ENCODE results near the gene GRPEL1. TPM values are rescaled to one million over a fixed set of nuclear protein-coding genes. Genes with fewer than 3 reads are reported as not detected.

Gene GRPEL1
- total and polyA plus RNA-seq, 11 donors = 38.6 to 70.8 (median 55.4) TPM

DNA sequence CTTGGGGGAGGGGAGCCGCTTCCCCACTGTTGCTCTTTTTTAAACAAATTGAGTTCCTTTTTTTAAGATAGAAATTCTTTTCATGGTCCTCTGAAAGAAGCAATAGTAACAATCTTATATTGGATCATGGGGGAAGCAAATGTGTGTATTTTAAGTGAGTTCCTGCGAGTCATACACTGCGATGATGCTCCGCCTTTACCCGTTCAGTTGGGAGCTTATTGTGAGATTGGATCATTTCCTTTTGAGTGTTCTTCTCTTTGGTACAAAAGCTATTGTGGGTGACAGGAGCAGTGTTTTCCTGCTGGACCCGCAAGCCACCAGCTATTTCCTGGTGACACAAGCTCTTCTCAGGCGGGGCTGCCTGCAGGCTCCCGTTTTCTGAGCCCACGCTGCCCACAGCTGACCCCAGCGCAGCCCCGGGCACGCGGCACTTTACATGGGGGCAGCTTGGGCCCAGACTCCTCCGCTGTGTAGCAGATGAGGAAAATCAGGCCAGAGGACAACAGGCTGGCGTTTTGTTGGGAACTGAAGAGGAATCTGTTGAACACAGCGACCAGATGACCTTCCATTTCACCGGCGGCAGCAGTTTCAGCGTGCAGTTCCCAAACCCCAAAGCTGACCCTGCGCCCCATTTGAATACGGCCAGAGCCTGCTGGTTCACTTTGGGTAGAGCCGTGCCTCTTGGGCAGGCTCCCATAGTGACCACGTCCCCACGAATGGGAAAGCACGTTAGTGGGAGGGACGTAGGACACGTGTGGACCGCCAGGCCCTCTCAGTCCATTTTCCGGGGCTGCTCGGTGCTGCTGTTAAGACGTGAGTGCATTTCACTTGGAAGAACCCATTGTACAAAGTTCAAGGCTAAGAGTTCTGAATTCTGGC, 12.5 kb downstream of the GRPEL1 start:
- no peaks in the 10 kb centered on the region for H3K9me3 ChIP-seq
- H3K4me1 ChIP-seq = peaks cover 0 to 64% (median 25%) of the 10 kb centered on the region in 12 donors
- H3K27me3 ChIP-seq = no peaks in the 10 kb centered on the region
- H3K4me3 ChIP-seq = no peak overlapping the region
- peak overlapping the region in 1 of 12 donors; percentile 39 for H3K27ac ChIP-seq
- intact Hi-C loops (cut with DNase I) = loop anchor here in 1 of 10 donors (10.0 kb wide), 1 partner anchor 141 kb away; no protein-coding TSS in a partner anchor
- ATAC-seq (no peak), DNase-seq (peak in 1 of 5 donors; percentile 14)
- WGBS, 4 donors = 86 to 90% (median 88%) methylated on average over 27 to 31 of the region's 31 CpGs
- peaks cover 0 to 75% (median 51%) of the 10 kb centered on the region in 9 donors for H3K36me3 ChIP-seq
- TF ChIP-seq, protein P1, sequence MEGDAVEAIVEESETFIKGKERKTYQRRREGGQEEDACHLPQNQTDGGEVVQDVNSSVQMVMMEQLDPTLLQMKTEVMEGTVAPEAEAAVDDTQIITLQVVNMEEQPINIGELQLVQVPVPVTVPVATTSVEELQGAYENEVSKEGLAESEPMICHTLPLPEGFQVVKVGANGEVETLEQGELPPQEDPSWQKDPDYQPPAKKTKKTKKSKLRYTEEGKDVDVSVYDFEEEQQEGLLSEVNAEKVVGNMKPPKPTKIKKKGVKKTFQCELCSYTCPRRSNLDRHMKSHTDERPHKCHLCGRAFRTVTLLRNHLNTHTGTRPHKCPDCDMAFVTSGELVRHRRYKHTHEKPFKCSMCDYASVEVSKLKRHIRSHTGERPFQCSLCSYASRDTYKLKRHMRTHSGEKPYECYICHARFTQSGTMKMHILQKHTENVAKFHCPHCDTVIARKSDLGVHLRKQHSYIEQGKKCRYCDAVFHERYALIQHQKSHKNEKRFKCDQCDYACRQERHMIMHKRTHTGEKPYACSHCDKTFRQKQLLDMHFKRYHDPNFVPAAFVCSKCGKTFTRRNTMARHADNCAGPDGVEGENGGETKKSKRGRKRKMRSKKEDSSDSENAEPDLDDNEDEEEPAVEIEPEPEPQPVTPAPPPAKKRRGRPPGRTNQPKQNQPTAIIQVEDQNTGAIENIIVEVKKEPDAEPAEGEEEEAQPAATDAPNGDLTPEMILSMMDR (IDR thresholded peaks at IDR 0.05) = no peak
- no peak for TF ChIP-seq POLR2A (IDR thresholded peaks at IDR 0.05)

DNA sequence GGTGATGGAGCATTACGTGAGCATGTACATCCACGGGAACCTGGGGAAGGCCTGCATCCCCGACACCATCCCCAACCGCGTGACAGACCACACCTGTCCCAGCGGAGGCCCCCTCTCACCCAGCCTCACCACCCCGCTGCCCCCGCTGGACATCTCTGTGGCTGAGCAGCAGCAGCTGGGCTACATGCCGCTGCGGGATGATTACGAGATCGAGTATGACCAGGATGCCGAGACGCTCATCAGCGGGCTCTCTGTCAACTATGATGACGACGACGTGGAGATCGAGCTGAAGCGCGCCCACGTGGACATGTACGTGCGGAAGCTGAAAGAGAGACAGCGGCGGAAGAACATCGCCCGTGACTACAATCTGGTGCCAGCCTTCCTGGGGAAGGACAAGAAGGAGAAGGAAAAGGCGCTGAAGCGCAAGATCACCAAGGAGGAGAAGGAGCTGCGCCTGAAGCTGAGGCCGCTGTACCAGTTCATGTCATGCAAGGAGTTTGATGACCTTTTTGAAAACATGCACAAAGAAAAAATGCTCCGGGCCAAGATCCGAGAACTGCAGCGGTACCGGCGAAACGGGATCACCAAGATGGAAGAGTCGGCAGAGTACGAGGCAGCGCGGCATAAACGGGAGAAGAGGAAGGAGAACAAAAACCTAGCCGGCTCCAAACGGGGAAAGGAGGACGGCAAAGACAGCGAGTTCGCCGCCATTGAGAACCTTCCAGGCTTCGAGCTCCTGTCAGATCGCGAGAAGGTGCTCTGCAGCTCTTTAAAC, 13.6 kb downstream of the GRPEL1 start:
- no peaks in the 10 kb centered on the region for H3K27me3 ChIP-seq
- intact Hi-C loops (cut with DNase I) = loop anchor here in 1 of 10 donors (10.0 kb wide), 1 partner anchor 139 kb away; no protein-coding TSS in a partner anchor
- DNase-seq (peak in 1 of 5 donors; percentile 25), ATAC-seq (no peak)
- peaks cover 0 to 61% (median 36%) of the 10 kb centered on the region in 12 donors for H3K4me1 ChIP-seq
- peak overlapping the region in 1 of 12 donors; percentile 54 for H3K27ac ChIP-seq
- peaks cover 0 to 65% (median 41%) of the 10 kb centered on the region in 9 donors for H3K36me3 ChIP-seq
- no peaks in the 10 kb centered on the region for H3K9me3 ChIP-seq
- TF ChIP-seq, protein P1 (IDR thresholded peaks at IDR 0.05) = no peak
- no peak for TF ChIP-seq POLR2A (IDR thresholded peaks at IDR 0.05)
- WGBS, 4 donors = 96 to 97% (median 96%) methylated on average over 47 to 52 of the region's 52 CpGs
- H3K4me3 ChIP-seq = no peak overlapping the region

DNA sequence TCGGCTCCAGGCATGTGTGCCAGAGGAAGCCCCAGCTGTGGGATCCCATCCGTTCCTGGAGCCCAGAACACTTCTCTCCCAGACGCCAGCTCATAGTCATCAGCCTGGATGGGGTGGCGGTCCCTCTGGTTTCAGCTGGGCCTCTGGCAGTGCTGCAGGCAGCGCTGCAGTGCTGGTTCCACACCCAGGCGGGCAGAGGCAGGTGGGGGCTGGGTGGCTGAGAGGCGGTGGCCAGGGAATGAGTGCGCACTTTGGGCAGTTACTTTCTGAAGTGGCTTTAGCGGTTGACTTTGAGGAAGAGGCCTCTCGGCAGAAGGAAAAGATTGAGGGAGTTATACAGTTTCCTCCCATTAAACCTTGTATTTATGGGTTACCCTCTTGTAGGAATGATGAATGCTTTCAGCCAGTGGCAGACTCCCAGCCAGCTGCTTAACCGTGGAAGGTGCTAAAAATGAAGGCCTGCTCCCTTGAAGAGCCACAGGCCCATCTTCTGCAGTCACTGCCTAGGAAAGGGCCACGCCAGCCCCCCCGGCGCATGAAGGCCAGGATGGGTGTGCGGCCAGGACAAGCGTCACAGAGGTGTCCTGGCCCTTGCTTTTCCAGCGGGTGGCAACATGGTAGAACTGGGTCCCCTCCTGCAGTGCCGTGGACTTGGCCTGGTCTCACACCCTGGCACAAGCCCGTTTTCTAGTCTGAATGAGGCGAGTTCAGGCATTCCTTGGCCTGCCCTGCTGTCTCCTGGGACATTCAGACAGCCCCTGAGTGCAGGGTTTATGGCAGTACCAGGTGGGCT, 14.7 kb downstream of the GRPEL1 start:
- H3K27ac ChIP-seq = peak overlapping the region in 9 of 12 donors; percentile 2 to 74 (median 41)
- intact Hi-C loops (cut with DNase I) = loop anchor here in 1 of 10 donors (10.0 kb wide), 1 partner anchor 138 kb away; no protein-coding TSS in a partner anchor
- H3K4me3 ChIP-seq = no peak overlapping the region
- H3K27me3 ChIP-seq = no peaks in the 10 kb centered on the region
- peak in 3 of 5 donors; percentile 55 to 71 (median 61) for DNase-seq
- no peaks in the 10 kb centered on the region for H3K9me3 ChIP-seq
- ATAC-seq = peak; percentile 49 to 74 (median 68)
- H3K36me3 ChIP-seq = peaks cover 0 to 53% (median 35%) of the 10 kb centered on the region in 9 donors
- no peak for TF ChIP-seq POLR2A (IDR thresholded peaks at IDR 0.05)
- TF ChIP-seq, protein P1 (IDR thresholded peaks at IDR 0.05) = no peak
- peaks cover 0 to 49% (median 36%) of the 10 kb centered on the region in 12 donors for H3K4me1 ChIP-seq
- 66 to 71% (median 69%) methylated on average over 20 of the region's 20 CpGs for WGBS, 4 donors
